Astrocyte (in vitro differentiated cells and primary cell): Measurements from ENCODE around the gene DLG3.

Experiments used
- CTCF ChIP-seq: IDR thresholded peaks from 2 replicates; pipeline ENCODE4 v1.5.1; 2011; ENCODE audit warnings: low read depth, mild to moderate bottlenecking, inconsistent platforms, low read length, moderate library complexity; ENCODE audit not compliant: insufficient read depth
- EZH2 ChIP-seq: IDR thresholded peaks from 2 replicates; pipeline ENCODE4 v1.6.1; 2012; ENCODE audit warnings: mild to moderate bottlenecking, low read length, inconsistent platforms; ENCODE audit not compliant: insufficient read depth

- TF ChIP-seq EZH2 (no peak), CTCF (no peak)
These were observed 37.7 kb downstream of the DLG3 start for GRCh38 chrX:70482300-70482699.
